Right lobe of liver (tissue), 4 donors: Measurements from ENCODE around the gene PDP2.

Experiments
- POLR2A ChIP-seq: fragments of 450-650 bp; IDR thresholded peaks from one replicate; pipeline ENCODE4 v1.6.1; 2017; ENCODE audit warnings: antibody characterized with exemption, mild to moderate bottlenecking
- TF ChIP-seq, protein P1 (sequence below), 4 donors: fragments of 200-600 bp in 3 of 4; fragments of 450-650 bp in 1 of 4; IDR thresholded peaks; one replicate each; pipeline versions ENCODE4 v1.5.1 to v1.8.0; 2016 to 2022; ENCODE audit warnings: antibody characterized with exemption in 4 of 4, mild to moderate bottlenecking in 2 of 4
- donor health status: DM: no; HTN: no; CAD: no.
- donor health status: DM: no; HTN: no; CAD: no.
- donor health status: DM: no; HTN: yes; CAD: no.

- no peak for TF ChIP-seq POLR2A
- TF ChIP-seq, protein P1, sequence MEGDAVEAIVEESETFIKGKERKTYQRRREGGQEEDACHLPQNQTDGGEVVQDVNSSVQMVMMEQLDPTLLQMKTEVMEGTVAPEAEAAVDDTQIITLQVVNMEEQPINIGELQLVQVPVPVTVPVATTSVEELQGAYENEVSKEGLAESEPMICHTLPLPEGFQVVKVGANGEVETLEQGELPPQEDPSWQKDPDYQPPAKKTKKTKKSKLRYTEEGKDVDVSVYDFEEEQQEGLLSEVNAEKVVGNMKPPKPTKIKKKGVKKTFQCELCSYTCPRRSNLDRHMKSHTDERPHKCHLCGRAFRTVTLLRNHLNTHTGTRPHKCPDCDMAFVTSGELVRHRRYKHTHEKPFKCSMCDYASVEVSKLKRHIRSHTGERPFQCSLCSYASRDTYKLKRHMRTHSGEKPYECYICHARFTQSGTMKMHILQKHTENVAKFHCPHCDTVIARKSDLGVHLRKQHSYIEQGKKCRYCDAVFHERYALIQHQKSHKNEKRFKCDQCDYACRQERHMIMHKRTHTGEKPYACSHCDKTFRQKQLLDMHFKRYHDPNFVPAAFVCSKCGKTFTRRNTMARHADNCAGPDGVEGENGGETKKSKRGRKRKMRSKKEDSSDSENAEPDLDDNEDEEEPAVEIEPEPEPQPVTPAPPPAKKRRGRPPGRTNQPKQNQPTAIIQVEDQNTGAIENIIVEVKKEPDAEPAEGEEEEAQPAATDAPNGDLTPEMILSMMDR (IDR thresholded peaks at IDR 0.05), result no peak
Measured at GRCh38 chr16:66832661-66833305, 47.5 kb upstream of the PDP2 start.
